Stimulated activated CD4-positive, alpha-beta T cell treated with anti-CD3 and anti-CD28 coated beads, Interleukin-4, amount 100 ng/mL, for 4 hours (primary cell): Measurements from ENCODE around the gene AREL1.
A peak's percentile ranks its signal among the peaks of the same experiment; 100 is the strongest.

Experiments
- DNase-seq, 2 experiments: peaks; one replicate each; pipeline ENCODE4 v3.0.0-alpha.2; 2020

The AREL1 gene

DNA sequence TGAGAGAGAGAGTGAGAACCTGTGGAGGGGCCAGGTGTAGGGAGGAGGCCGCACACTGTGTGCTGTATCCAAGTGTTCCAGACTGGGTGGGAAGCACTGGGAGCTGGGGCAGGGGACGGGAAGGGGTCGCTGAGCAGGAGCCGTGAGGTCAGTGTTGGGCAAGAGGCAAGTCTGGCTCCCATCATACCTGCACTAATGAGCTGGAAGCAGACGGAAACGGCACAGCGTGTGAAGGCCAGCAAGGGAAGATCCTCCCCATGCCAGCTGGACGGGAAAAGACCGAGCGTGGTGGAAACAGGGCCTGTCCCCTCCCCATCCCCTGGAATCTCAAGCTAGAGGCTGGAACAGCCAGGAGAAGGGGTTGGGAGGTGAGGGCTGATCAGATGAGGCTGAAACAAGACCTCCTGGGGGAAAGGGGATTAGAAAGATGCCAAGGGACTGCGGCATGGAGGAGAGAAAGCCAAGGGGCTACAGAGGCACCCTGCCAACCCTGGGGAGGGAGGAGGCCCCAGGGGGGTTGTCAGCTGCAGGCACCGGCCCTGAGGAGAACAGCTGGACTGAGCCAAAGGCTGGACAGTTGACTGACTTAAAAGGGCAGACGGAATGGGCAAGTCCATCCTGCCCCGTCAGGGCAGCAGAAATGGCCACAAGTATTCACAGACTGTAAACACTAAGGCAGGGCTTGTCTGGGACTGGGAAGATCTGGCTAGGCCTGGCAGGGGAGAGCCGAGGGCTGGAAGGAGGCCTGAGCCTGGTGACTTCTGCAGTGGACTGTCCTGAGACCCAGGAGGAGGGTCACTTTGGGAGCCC is 81.8 kb downstream of the AREL1 start:
- no peak for DNase-seq

DNA sequence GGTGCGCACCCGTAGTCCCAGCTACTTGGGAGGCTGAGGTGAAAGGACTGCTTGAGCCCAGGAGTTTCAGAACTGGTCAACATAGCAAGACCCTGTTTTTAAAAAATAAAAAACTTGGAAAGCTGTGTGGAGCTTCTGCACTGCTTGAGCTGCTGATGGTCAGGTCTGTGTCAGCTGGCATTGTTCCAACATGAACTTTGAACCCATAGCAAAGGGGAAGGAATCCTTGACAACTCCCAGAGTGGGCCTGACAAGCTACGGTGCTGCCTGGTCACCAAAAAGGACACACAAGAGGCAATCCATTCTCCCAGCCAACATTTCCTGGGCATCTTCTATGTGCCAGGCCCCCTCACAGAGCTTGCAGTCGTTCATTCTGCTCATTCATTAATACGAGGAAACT is 84.5 kb downstream of the AREL1 start:
- DNase-seq, result no peak

DNA sequence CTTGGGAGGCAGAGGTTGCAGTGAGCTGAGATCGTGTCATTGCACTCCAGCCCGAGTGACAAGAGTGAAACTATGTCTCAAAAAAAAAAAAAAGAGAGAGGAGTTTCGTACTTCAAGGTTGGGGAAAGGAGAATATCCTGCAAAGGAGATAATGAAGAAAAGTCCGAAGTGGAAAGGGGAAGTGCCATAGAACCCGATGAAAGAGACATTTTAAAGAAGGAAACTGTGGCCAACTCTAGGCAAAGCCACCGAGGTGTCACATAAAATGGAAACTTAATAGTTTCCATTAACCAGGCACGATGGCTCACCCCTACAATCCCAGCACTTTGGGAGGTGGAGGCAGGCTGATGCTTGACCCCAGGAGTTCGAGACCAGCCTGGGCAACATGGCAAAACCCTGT is 85.8 kb downstream of the AREL1 start:
- DNase-seq, result no peak

DNA sequence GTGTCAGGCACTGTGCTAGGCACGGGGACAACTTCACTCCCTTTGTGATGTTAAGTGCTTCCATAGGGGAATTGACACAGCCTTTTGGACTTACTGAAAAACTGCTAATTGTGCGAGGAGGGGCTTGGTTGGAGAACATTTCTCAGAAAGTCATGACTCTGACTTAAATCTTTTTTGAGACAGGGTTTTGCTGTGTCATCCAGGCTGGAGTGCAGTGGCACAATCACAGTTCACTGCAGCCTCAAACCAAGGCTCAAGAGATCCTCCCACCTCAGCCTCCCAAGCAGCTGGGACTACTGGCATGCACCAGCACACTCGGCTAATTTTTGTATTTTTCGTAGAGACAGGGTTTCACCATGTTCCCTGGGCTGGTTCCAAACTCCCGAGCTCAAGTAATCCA is 90.6 kb downstream of the AREL1 start:
- DNase-seq, result no peak

DNA sequence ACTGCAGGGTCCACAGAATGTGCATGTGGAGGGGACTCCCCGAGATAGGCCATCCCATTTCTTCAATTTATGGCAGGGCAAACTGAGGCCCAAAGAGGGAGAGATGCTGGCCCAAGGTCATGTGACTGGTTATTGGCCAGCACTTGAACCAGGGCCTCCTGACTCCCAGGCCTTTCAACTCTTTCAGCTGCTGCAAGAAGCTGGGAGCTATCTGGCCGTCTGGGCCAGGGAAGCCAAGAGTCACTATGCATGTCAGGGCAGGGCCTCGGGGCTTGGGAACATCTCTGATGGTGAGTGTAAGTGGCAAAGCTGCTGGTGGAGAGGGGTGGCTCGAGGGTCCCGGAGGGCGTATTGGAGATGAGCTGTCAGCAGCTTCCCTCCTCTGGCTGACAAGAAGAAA is 91.3 kb downstream of the AREL1 start:
- DNase-seq, result no peak

DNA sequence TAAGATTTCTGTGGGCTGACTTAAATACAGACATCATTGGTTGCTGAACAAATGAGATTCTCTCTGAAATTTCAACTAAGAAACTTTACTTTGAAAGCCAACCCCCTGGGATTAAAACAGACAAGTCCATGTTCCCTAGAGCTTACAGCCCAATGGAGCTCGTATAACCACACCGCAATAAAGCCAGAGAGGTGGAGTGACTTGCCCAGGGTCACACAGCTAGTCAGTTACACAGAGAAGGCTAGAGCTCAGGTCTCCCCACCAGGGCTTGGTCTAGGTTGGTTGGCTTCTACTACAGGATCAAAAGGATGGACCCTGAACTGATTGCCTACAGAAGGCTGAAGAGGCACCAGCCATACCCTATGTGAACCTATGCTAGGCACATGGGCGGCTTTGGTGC is 92.0 kb downstream of the AREL1 start:
- no peak for DNase-seq

DNA sequence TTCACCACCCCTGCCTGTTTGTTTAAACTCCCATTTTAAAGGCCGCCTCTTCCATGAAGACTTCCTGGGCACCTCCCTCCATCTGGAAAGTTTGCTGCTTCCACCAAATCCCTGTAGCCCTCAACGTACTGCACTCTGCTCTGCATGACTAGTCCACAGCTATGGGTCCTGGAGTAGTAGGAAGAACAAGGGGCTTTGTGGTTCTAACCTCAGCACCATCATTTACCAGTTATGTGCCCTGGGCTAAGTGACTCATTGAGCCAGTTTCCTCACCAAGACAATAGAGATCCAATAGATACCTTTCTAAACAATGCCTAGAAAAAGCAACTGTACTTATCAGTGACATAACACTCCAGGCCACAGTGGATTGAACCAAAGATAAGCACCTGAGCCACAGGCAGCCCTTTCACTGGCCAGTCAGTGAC is 92.4 kb downstream of the AREL1 start:
- no peak for DNase-seq

DNA sequence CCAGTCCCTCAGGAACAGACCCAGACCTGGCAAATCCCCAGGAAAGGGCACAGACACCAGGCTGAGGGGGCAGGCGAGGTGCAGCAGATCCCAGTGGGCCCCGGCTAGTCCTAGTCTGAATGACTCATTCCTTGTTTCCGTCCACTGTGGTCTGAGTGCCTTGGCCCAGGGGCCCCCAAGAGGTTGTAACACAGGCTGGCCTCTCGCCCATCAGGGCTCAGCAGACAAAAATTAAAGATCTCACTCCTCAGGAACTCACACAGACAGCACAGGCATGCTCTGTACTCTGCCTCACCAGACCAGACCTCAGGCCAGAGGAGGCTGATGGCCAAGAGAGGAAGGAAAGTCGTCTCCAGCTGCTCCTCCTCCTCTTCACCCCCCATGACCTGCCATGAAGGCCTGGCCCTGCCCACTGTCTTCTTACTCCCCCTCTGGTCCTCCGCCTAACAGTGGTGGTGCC is 93.2 kb downstream of the AREL1 start:
- no peak for DNase-seq

DNA sequence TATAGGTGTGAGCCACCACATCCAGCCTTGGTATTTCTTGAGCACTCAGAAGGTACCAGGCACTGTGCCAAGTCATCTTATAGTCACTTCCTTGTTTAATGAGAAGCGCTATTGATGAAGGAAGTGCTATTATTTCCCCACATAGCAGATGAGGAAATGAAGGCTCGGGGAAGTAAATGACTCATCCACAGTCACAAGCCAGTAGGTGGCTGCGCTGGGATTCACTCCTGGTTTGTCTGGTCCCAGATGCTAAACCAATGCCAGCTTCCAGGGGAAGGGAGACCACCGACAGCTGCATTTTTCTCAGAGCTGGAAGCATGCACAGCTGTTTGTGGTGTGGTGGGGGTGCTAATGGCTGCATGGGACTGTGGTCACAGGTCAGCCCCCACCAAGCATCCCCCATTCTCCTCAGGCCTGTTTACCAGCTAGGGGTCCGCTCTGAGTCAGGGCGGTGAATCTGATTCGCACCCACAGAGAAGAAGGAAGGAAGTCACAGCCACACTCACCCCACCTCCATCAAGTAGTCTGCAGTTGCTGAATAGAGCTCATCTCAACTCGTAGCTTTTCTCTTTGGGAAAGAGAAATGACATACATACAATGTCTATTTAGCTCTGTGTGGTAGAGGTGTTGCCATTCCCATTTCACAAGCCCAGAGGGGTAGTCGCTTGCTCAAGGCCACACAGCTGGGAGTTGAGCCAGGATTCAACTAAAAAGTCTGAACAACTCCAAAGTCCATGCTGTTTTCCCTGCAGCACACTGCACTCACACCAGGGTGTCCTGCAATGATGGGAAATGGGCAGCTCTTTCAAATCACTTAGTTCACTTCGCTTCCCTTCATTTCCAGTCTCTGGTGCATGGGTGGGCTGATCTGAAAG is 94.6 kb downstream of the AREL1 start:
- peak; percentile 12 to 52 for DNase-seq

DNA sequence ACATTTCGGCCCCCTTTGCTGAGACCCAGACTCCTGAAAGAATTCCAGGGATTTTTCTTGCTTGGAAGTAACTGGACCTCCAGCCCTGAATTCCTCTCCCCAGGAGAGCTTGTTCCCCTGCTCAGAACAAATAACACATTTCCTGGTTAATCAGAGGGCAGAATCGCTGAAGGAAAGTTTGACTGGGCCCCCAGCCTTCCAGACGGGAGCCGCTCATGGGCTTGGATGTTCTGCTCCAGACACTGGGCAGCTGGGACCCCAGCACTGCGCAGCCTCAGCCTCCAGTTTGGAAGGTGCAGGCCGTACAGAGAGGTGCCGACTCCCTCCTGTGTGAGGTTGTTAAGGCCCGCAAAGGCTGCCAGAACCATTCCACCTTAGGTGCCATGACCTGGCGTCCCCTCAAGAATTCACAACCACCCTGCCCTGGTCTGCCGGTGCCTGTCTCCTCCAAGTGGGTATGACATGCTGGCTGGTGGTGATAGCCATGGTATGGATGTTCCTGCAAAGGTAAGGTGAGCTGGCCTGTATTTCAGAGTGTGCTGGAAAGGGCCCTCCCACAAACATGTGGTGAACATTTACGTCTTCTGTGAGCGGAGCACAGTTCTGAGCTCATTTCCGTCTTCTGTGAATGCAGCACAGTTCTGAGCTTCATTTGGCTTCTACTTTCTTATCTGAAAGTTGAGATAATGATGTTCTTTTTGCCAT is 95.7 kb downstream of the AREL1 start:
- DNase-seq, result no peak

DNA sequence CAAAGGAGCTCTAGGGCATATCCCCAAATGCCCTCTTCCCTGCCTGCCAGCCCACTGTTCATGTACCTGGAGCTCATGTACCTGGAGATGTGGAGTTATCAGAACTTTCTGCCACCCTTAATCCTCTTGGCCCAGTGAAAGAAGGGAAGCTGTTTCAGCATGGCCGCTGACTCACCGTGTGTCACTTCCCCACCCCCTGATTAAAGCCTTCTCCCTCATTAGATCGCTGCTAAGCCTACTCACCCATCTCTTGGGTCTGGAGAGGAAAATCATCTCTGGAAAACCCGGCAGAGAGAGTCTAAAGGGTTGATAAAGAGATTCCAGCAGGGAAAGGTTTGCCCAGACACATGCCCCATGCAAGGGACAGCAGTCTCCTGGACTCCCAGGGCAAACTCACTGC is 96.4 kb downstream of the AREL1 start:
- DNase-seq, result no peak

DNA sequence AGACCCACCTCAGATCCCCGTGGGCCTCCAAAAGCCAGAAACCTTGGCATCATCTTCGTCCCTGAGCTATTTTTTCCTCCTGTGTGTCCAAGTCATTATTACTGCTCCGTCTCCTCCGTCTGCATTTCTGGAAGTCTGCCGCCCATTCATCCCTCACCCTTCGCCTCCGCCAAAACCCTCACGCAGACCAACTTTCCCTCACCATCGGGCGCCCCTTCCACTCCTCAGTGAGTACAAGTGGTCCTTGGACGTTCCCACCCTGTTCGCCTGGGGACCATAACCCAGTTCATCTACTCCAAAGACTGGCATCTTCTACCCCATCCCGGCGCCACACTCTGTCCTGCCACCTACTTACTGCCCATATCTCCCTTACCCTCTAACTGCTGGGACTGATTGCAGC is 97.1 kb downstream of the AREL1 start:
- no peak for DNase-seq

DNA sequence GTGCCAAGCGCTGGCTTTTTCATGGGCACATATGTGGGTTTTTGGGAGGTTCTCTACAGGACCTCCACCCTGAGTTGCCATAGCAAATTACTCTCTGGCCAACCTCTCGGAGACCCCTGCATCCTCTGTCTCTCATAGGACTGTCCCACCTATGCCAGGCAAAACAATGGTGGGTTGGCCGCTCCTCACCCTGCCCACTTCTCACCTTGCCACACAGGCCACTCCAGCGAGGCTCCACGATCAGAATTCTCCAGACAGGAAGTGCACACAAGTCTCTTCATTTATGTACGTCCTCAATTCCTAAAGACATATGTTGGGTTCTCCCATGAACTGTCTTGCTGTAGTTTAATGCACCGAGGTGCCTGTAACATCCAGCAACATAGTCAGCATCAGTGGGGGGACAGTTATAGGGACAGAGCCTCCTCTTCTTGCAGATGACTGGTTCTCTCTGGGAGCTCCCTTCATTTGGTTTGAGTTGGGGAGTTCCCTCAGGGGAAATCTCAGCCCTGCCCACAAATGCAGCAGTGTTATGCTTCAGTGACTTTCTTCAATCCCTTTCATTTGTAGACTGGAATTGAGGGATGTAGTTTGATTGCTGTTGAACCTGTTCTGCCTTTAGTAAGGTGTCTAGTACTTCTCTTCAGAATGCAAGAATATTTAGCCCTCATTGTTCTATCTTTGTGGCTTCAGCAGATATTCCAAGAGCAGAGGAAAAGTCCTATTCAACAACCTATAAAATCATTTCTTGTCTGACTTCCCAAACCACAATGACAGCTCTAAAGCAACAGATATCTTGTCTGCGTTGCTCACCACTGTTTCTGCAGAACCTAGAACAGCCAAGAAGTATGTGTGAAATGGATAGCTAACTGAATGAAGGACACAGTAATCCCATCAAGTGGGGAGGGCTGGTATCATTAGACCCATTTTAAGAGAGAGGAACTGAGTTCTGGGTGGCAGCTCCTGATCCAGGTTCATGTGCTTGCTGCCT is 98.1 kb downstream of the AREL1 start:
- DNase-seq, result no peak

DNA sequence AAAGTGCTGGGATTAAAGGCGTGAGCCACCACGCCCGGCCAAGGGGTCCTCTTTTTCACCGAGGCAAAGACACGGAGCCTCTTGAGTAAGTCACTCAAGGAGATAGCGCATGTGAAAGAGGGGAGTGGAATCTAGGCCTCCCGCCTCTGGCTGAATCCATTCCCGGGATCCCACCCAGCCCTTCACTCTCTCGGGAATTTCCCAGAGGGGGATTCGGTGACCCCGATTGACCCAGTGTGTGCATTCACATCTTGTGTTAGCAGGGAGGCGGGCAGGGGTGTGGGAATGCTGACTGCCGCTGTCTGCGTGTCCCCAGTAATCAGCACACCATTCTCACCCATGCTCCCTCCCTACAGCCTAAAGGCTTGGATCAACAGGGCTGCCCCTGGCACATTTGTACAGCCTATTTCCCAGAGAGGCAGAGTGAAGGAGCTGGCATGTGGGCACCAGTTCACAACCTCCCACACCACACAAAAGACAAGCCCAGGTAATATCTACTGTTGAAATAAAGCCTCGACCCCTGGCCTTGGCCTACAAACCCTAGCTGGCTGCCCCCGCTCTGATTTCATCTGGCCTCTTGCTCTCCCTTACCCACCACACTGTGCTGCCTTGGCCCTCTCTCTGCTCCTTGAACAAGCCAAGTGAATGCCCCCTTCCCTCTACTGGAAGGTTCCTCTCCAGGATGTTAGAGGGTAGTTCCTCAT is 99.5 kb downstream of the AREL1 start:
- no peak for DNase-seq

DNA sequence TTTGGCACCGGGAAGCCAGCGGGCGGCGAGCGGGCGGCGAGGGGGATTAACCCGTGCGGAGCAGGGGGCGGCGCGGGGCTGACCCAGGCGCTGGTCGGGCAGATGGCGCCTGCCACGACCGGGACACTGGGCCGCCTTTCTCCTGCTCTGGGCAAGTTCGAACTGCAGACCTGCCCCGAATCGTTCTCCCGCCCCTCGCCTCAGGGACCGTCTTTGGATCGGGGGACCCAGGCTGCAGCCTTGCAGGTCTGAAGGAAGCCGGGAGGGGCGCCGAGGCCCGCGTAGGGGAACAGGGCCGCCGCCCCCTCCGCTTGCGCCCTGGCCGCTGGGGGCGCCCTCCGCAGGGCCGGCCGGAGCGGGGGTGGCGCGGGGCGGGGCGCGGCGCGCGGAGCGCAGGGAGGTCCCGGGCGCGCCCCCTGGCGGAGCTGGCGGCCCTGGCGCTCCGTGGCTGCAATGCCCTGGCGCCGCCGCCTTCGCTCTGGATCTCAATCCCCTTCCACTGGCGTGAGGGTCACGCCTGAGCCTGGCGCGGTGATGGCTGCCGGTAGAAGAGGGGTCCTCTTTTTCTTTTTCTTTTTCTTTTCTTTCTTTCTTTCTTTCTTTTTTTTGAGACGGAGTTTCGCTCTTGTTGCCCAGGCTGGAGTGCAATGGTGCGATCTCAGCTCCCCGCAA is 100.4 kb downstream of the AREL1 start:
- peak; percentile 71 to 86 for DNase-seq

DNA sequence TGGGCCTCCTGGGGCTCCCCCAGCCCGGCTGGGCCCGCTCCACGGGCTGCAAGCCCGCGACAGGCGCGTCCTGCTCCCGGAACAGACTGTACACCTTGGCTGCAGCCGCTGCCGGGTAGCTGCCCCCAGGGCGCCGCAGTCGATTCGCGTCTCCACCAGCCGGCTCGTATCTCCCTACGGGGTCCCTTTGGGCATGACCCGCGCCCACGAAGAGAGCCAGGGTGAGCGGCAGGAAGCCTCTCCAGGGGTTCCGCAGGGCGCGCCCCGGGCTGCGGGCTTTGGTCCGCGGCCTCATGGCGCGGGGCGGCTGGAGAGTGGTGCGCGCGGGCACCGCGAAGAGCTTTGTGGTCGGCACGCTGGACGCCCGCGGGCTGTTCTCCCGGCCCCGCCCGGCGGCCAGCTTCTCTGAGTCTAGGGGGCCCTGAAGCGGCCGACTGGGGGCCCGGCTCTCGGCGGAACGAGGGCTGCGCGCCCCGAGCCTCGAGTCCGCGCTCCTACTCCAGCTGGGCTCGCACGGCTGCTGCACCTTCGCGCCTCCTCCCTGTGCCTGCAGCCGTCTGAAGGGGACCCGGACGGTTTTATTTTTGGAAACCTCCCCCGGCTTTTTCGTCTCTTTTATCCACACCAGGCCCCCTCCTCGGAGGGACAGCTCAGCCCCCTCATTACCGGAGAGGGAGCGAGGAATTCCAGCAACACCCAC is 101.1 kb downstream of the AREL1 start, which contains the start of gene LTBP2:
Gene LTBP2 (minus strand): TSS at position 588 of the 700 bp plus-strand sequence. CDS start 293 bp downstream, at position 295.
- peak in 1 of 2 experiments; percentile 14 for DNase-seq
